Liver (tissue), 3 donors: Measurements from ENCODE around the gene MRC2.

ENCODE experiments used
- CTCF ChIP-seq: fragments of 150-350 bp; IDR thresholded peaks from 2 replicates; pipeline ENCODE4 v1.5.1; 2017; ENCODE audit warnings: improper control_type of control experiment, low read depth, low read length; ENCODE audit not compliant: missing input control
- EGR1 ChIP-seq, 2 donors: IDR thresholded peaks; 2 replicates each; pipeline ENCODE4 v1.6.1; 2016 to 2018; ENCODE audit warnings: antibody characterized with exemption in 2 of 2, low read depth in 2 of 2
- FOXA1 ChIP-seq: IDR thresholded peaks from 2 replicates; pipeline ENCODE4 v1.6.1; 2016; ENCODE audit warnings: antibody characterized with exemption
- GABPA ChIP-seq, 2 donors: IDR thresholded peaks in 1 of 2; conservative IDR thresholded peaks in 1 of 2; 2 replicates each; pipeline ENCODE4 v1.6.1; 2016; ENCODE audit warnings: antibody characterized with exemption in 2 of 2, mild to moderate bottlenecking in 1 of 2, moderate library complexity in 1 of 2
- HNF4G ChIP-seq: IDR thresholded peaks from 2 replicates; pipeline ENCODE4 v1.6.1; 2016; ENCODE audit warnings: antibody characterized with exemption
- JUND ChIP-seq, 2 donors: IDR thresholded peaks; 2 replicates each; pipeline ENCODE4 v1.6.1; 2016; ENCODE audit warnings: antibody characterized with exemption in 2 of 2
- RAD21 ChIP-seq, 2 donors: IDR thresholded peaks; 2 replicates each; pipeline ENCODE4 v1.6.1; 2016; ENCODE audit warnings: antibody characterized with exemption in 2 of 2, mild to moderate bottlenecking in 2 of 2
- SP1 ChIP-seq: IDR thresholded peaks from 2 replicates; pipeline ENCODE4 v1.6.1; 2018; ENCODE audit warnings: antibody characterized with exemption, mild to moderate bottlenecking
- TF ChIP-seq, protein P1 (sequence below): IDR thresholded peaks from 2 replicates; pipeline ENCODE4 v1.6.1; 2016; ENCODE audit warnings: antibody characterized with exemption
- TF ChIP-seq, protein P2 (sequence below): IDR thresholded peaks from 2 replicates; pipeline ENCODE4 v1.6.1; 2016; ENCODE audit warnings: antibody characterized with exemption
- donor health status: healthy.
- donor health status: healthy.

GRCh38 chr17:62693616-62694409, 66.3 kb downstream of the MRC2 start:
- TF ChIP-seq CTCF (no peak), HNF4G (no peak), JUND (IDR thresholded peaks at IDR 0.05) (no peak), SP1 (no peak), RAD21 (IDR thresholded peaks at IDR 0.05) (no peak), FOXA1 (no peak), GABPA (IDR thresholded peaks at IDR 0.05 in 1 of 2, conservative IDR thresholded peaks at IDR 0.05 in 1 of 2) (no peak), EGR1 (IDR thresholded peaks at IDR 0.05; ENCODE audit: low read depth in 2 of 2) (no peak)
- TF ChIP-seq, protein P1, sequence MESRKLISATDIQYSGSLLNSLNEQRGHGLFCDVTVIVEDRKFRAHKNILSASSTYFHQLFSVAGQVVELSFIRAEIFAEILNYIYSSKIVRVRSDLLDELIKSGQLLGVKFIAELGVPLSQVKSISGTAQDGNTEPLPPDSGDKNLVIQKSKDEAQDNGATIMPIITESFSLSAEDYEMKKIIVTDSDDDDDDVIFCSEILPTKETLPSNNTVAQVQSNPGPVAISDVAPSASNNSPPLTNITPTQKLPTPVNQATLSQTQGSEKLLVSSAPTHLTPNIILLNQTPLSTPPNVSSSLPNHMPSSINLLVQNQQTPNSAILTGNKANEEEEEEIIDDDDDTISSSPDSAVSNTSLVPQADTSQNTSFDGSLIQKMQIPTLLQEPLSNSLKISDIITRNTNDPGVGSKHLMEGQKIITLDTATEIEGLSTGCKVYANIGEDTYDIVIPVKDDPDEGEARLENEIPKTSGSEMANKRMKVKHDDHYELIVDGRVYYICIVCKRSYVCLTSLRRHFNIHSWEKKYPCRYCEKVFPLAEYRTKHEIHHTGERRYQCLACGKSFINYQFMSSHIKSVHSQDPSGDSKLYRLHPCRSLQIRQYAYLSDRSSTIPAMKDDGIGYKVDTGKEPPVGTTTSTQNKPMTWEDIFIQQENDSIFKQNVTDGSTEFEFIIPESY, result no peak
- TF ChIP-seq, protein P2, sequence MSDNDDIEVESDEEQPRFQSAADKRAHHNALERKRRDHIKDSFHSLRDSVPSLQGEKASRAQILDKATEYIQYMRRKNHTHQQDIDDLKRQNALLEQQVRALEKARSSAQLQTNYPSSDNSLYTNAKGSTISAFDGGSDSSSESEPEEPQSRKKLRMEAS, result no peak
